ENCODE measurements around the gene LRMDA. TPM values are rescaled to one million over a fixed set of nuclear protein-coding genes. Genes with fewer than 3 reads are reported as not detected.

LRMDA gene
- total and polyA plus RNA-seq, 2 donors (not counting 3 experiments of a cell fraction or from before 2014, with no cell fraction given) = 9.7 to 18.0 TPM

- TF ChIP-seq FOS (IDR thresholded peaks at IDR 0.05; ENCODE audit: borderline replicate concordance, insufficient read depth, low read length) (no peak), POLR2AphosphoS5 (IDR thresholded peaks at IDR 0.05; ENCODE audit: insufficient read depth, low read depth, low read length) (no peak), MAX (IDR thresholded peaks at IDR 0.05; ENCODE audit: insufficient read depth, insufficient read length) (no peak), MYC (IDR thresholded peaks at IDR 0.05; ENCODE audit: low read depth, low read length) (no peak), CTCF (IDR thresholded peaks at IDR 0.05; ENCODE audit: extremely low read depth in 1 of 2, insufficient read depth in 1 of 2, low read depth in 1 of 2, low read length in 2 of 2) (no peak), EZH2 (IDR thresholded peaks at IDR 0.05; ENCODE audit: borderline replicate concordance, low read depth, low read length, severe bottlenecking) (no peak), GATA2 (IDR thresholded peaks at IDR 0.05; ENCODE audit: insufficient read depth, insufficient read length, low read depth, low read length) (no peak), JUN (IDR thresholded peaks at IDR 0.05; ENCODE audit: borderline replicate concordance, insufficient read depth, insufficient read length, low read depth) (no peak), POLR2A (IDR thresholded peaks at IDR 0.05; ENCODE audit: low read depth, low read length) (no peak)
- Histone ChIP-seq H3K4me1 (ENCODE audit: control insufficient read depth, extremely low read depth, insufficient read depth, low read length) (no peaks in the 10 kb centered on the region), H3K79me2 (ENCODE audit: control insufficient read depth, insufficient read depth, low read length) (no peaks in the 10 kb centered on the region), H3K9ac (replicated peaks; ENCODE audit: extremely low read depth, insufficient read depth, low read length) (no peak overlapping the region), H4K20me1 (replicated peaks; ENCODE audit: control insufficient read depth, extremely low read depth, insufficient read depth, low read length) (no peaks in the 10 kb centered on the region), H3K4me2 (ENCODE audit: insufficient read depth, low read length) (no peak overlapping the region), H3K4me3 (replicated peaks in 1 of 3; ENCODE audit: insufficient read depth in 1 of 3, low read depth in 1 of 3, low read length in 3 of 3) (no peak overlapping the region), H3K9me3 (replicated peaks; ENCODE audit: control insufficient read depth, insufficient read depth, low read length) (no peaks in the 10 kb centered on the region), H3K9me1 (replicated peaks; ENCODE audit: control insufficient read depth, extremely low read depth, insufficient read depth, low read length) (no peaks in the 10 kb centered on the region), H3K27me3 (ENCODE audit: control insufficient read depth in 2 of 2, insufficient read depth in 2 of 2, low read length in 2 of 2) (peaks cover 0 to 1% of the 10 kb centered on the region in 2 experiments), H2AFZ (ENCODE audit: low read depth, low read length) (no peak overlapping the region), H3K27ac (ENCODE audit: insufficient read depth, low read depth, low read length) (no peak overlapping the region), H3K36me3 (ENCODE audit: control insufficient read depth in 2 of 2, extremely low read depth in 1 of 2, insufficient read depth in 2 of 2, low read length in 2 of 2) (no peaks in the 10 kb centered on the region)
- intact Hi-C loops (cut with micrococcal nuclease) = no loop called here
- FAIRE-seq (no peak), DNase-seq (ENCODE audit: low read depth, low spot score) (no peak)
- POLR2A ChIA-PET = no interaction called here
- CTCF ChIA-PET = interaction anchor here (0.6 kb wide), 1 partner anchor 1288 kb away, joined by 4 read pairs; no protein-coding TSS in a partner anchor
- dilution Hi-C loops (cut with MboI; ENCODE audit: extremely low pct_ligation_motif_present, low sequenced_read_pairs) = no loop called here
- no TSS peak for BruUV-seq (replicated peaks)
Measured at GRCh38 chr10:75586814-75587213, 155.4 kb downstream of the LRMDA start.
